Fibroblast of lung (primary cell): ENCODE measurements around the gene HGF. TPM values are rescaled to one million over a fixed set of nuclear protein-coding genes. Genes with fewer than 3 reads are reported as not detected.

Experiments used
- DNase-seq, 2 donors: peaks; one replicate each; pipeline versions ENCODE4 v3.0.0 to v3.0.0-alpha.2; 2010; ENCODE audit warnings: low read depth in 2 of 2
- H2AFZ ChIP-seq: 2 replicates; pipeline ENCODE4 v1.5.1; 2012; ENCODE audit warnings: low read length, control low read depth, inconsistent platforms
- H3K27ac ChIP-seq: 2 replicates; pipeline ENCODE4 v1.5.1; 2011; ENCODE audit warnings: low read length, control low read depth; ENCODE audit not compliant: insufficient read depth
- H3K27me3 ChIP-seq: 2 replicates; pipeline ENCODE4 v1.5.1; 2011; ENCODE audit warnings: mild to moderate bottlenecking, low read length; ENCODE audit not compliant: control insufficient read depth, insufficient read depth
- H3K36me3 ChIP-seq: 2 replicates; pipeline ENCODE4 v1.5.1; 2011; ENCODE audit warnings: low read length; ENCODE audit not compliant: control insufficient read depth, insufficient read depth
- H3K4me1 ChIP-seq: 2 replicates; pipeline ENCODE4 v1.5.1; 2011; ENCODE audit warnings: low read length; ENCODE audit not compliant: control insufficient read depth, insufficient read depth; ENCODE audit errors: extremely low read depth
- H3K4me2 ChIP-seq: 2 replicates; pipeline ENCODE4 v1.5.1; 2011; ENCODE audit warnings: low read length, control low read depth; ENCODE audit not compliant: insufficient read depth; ENCODE audit errors: extremely low read depth
- H3K4me3 ChIP-seq, 4 experiments: fragments of 200-600 bp in 1 of 4; sonication (generic) in 1 of 4; replicated peaks in 1 of 4; 2 replicates each; pipeline ENCODE4 v1.5.1; 2011 to 2016; ENCODE audit warnings: low read length in 4 of 4, low read depth in 3 of 4, mild to moderate bottlenecking in 3 of 4, control low read depth in 2 of 4, inconsistent platforms in 1 of 4, mixed read lengths in 1 of 4; ENCODE audit not compliant: insufficient read depth in 1 of 4; ENCODE audit errors: control extremely low read depth in 1 of 4
- H3K79me2 ChIP-seq: 2 replicates; pipeline ENCODE4 v1.5.1; 2012; ENCODE audit warnings: mild to moderate bottlenecking, low read length, inconsistent platforms; ENCODE audit not compliant: control insufficient read depth, insufficient read depth
- H3K9ac ChIP-seq: 2 replicates; pipeline ENCODE4 v1.5.1; 2011; ENCODE audit warnings: mild to moderate bottlenecking, low read length, control low read depth; ENCODE audit not compliant: insufficient read depth
- H3K9me3 ChIP-seq: 2 replicates; pipeline ENCODE4 v1.5.1; 2012; ENCODE audit warnings: low read depth, low read length; ENCODE audit not compliant: control insufficient read depth, insufficient read depth
- H4K20me1 ChIP-seq: 2 replicates; pipeline ENCODE4 v1.5.1; 2011; ENCODE audit warnings: low read length; ENCODE audit not compliant: control insufficient read depth, insufficient read depth; ENCODE audit errors: extremely low read depth
- EZH2 ChIP-seq: IDR thresholded peaks from 2 replicates; pipeline ENCODE4 v1.5.1; 2012; ENCODE audit warnings: low read length, control low read depth, mild to moderate bottlenecking; ENCODE audit errors: missing control alignments
- polyA plus RNA-seq, 2 donors: library from polyadenylated mRNA; depleted of rRNA in 1 of 2; stranded (reverse) in 1 of 2; unstranded in 1 of 2; fragments of >200 nt; gene quantifications; 2 replicates each; pipeline ENCODE4 v1.2.1, GENCODE V29; 2011 to 2012; ENCODE audit warnings: missing spikeins in 1 of 2
- total RNA-seq: library from RNA; depleted of rRNA; stranded (reverse); fragments of >200 nt; gene quantifications from 2 replicates; pipeline ENCODE4 v1.2.1, GENCODE V29; 2014
- TF ChIP-seq, protein P1 (sequence below), 2 donors: IDR thresholded peaks in 1 of 2; conservative IDR thresholded peaks in 1 of 2; 1 replicate in 1 of 2; 2 replicates in 1 of 2; pipeline ENCODE4 v1.5.1; 2011 to 2012; ENCODE audit warnings: low read length in 2 of 2, control low read depth in 1 of 2, inconsistent platforms in 1 of 2, low read depth in 1 of 2, mild to moderate bottlenecking in 1 of 2

Gene HGF
- total and polyA plus RNA-seq, 2 donors (not counting 1 experiment from before 2014, with no cell fraction given), result 212 to 243 TPM

DNA sequence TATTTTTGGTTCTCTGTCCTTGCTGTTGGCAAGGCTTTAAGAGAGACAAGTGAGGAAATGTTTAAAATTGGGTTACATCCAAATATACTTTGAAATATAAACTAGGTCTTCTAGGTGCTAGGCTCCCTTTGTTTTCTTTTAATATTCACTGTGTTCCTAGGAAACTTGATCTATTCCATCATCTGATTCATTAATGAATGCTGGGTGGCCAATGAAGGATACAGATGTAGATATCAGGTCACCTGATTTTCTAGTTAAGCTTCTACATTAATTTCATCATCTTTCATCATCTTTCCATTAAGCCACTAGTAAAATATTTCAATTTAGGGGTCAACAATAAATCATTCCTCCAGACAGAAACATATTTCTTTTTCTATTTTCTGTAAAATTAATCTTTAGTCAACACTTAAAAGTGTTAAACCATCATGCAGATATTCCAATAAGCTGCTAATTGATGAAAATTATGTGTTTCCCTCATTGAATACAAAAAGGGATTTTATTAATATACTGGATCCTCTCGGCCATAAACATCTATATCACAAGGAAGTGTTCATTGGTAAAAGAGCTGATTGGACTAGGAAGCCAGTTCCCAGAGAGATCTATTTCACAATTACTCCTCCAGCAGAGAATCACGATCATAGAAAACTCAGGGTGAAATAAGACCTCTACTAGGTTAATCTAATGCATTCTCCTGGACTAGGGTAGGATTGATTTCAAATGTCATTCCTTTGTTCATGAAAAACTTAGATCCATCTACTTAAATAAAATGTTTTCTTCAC lies 14.7 kb downstream of the HGF start:
- no peaks in the 10 kb centered on the region for H3K9me3 ChIP-seq
- TF ChIP-seq, protein P1, sequence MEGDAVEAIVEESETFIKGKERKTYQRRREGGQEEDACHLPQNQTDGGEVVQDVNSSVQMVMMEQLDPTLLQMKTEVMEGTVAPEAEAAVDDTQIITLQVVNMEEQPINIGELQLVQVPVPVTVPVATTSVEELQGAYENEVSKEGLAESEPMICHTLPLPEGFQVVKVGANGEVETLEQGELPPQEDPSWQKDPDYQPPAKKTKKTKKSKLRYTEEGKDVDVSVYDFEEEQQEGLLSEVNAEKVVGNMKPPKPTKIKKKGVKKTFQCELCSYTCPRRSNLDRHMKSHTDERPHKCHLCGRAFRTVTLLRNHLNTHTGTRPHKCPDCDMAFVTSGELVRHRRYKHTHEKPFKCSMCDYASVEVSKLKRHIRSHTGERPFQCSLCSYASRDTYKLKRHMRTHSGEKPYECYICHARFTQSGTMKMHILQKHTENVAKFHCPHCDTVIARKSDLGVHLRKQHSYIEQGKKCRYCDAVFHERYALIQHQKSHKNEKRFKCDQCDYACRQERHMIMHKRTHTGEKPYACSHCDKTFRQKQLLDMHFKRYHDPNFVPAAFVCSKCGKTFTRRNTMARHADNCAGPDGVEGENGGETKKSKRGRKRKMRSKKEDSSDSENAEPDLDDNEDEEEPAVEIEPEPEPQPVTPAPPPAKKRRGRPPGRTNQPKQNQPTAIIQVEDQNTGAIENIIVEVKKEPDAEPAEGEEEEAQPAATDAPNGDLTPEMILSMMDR (conservative IDR thresholded peaks at IDR 0.05 in 1 of 2, IDR thresholded peaks at IDR 0.05 in 1 of 2; ENCODE audit: low read depth in 1 of 2, low read length in 2 of 2), result no peak
- TF ChIP-seq EZH2, result no peak
- no peak overlapping the region for H3K9ac ChIP-seq
- no peak overlapping the region for H2AFZ ChIP-seq
- H3K27me3 ChIP-seq, result no peaks in the 10 kb centered on the region
- H3K4me3 ChIP-seq, result no peak overlapping the region
- H3K4me2 ChIP-seq, result no peak overlapping the region
- DNase-seq, result peak in 1 of 2 donors; percentile 43
- H3K4me1 ChIP-seq, result no peaks in the 10 kb centered on the region
- peaks cover 21% of the 10 kb centered on the region for H3K36me3 ChIP-seq
- H3K79me2 ChIP-seq, result peaks cover 16% of the 10 kb centered on the region
- H4K20me1 ChIP-seq, result no peaks in the 10 kb centered on the region
- H3K27ac ChIP-seq, result no peak overlapping the region

DNA sequence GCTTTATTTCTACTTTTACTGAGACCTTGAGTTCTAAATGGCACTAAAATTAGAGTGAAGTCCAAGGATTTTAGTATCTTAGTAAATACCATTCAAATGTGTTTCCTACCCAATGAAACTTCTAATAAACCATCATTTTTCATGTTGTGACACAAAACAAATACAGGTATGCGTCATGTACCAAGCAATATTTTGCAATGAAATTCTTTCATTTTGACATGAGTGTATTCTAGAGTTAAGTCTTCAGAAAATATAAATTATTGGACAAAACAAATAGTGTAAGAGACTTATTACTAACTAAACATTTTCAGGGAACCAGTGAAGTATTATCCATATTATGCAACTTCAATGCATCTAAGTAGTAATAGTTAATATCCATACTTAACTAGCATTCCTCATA lies 16.5 kb downstream of the HGF start:
- no peaks in the 10 kb centered on the region for H3K4me1 ChIP-seq
- no peaks in the 10 kb centered on the region for H4K20me1 ChIP-seq
- H3K9ac ChIP-seq, result no peak overlapping the region
- no peak overlapping the region for H2AFZ ChIP-seq
- H3K9me3 ChIP-seq, result no peaks in the 10 kb centered on the region
- peaks cover 11% of the 10 kb centered on the region for H3K79me2 ChIP-seq
- TF ChIP-seq EZH2, result no peak
- TF ChIP-seq, protein P1 (conservative IDR thresholded peaks at IDR 0.05 in 1 of 2, IDR thresholded peaks at IDR 0.05 in 1 of 2; ENCODE audit: low read depth in 1 of 2, low read length in 2 of 2), result no peak
- no peak overlapping the region for H3K27ac ChIP-seq
- no peaks in the 10 kb centered on the region for H3K27me3 ChIP-seq
- peaks cover 21% of the 10 kb centered on the region for H3K36me3 ChIP-seq
- DNase-seq, result no peak
- no peak overlapping the region for H3K4me3 ChIP-seq
- no peak overlapping the region for H3K4me2 ChIP-seq

DNA sequence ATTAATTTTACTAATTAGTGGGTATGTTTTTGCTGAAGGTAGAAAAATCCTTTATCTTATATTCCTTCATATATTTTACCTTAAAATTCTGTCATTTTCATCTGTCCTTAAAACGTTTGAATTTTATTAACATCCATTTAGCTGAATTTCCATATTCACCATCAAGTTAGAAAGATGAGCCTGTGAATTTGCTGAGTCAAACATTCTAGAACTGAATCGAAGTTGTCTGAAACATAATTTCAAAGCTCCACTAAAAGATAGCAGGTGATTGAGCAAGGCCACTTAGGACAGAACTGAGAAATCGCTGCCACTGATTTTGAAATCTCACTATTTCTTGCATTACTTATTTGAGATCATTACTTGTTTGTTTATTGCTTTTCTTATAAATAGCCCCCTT lies 17.5 kb downstream of the HGF start:
- no peak for DNase-seq
- no peaks in the 10 kb centered on the region for H3K4me1 ChIP-seq
- H4K20me1 ChIP-seq, result no peaks in the 10 kb centered on the region
- H3K27me3 ChIP-seq, result no peaks in the 10 kb centered on the region
- H3K9me3 ChIP-seq, result no peaks in the 10 kb centered on the region
- H2AFZ ChIP-seq, result no peak overlapping the region
- peaks cover 21% of the 10 kb centered on the region for H3K36me3 ChIP-seq
- no peak overlapping the region for H3K27ac ChIP-seq
- no peak for TF ChIP-seq EZH2
- TF ChIP-seq, protein P1 (conservative IDR thresholded peaks at IDR 0.05 in 1 of 2, IDR thresholded peaks at IDR 0.05 in 1 of 2; ENCODE audit: low read depth in 1 of 2, low read length in 2 of 2), result no peak
- H3K79me2 ChIP-seq, result peaks cover 11% of the 10 kb centered on the region
- no peak overlapping the region for H3K4me2 ChIP-seq
- H3K4me3 ChIP-seq, result no peak overlapping the region
- H3K9ac ChIP-seq, result no peak overlapping the region
